ENCODE data around the gene AP5S1. TPM values are rescaled to one million over a fixed set of nuclear protein-coding genes. Genes with fewer than 3 reads are reported as not detected.

AP5S1 gene
- total RNA-seq, 1 donor from 2014 or later: 11.1 TPM

DNA sequence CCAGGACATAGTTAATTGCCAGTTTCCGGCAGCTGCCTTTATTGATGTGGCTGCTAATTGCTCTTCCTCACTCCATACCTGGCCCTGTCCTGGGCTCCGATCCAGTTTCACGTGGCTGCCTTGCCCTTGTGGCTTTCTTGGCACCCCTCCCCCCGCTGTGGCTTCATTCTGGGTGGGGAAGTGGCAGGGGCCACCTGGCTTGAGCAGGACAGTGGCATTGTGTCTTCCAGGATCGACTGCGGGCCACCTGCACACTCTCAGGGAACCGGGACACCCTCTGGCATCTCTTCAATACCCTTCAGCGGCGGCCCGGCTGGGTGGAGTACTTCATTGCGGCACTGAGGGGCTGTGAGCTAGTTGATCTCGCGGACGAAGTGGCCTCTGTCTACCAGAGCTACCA, 37.1 kb downstream of the AP5S1 start:
- no peak for ATAC-seq
- intact Hi-C loops (cut with DNase I): no loop called here

DNA sequence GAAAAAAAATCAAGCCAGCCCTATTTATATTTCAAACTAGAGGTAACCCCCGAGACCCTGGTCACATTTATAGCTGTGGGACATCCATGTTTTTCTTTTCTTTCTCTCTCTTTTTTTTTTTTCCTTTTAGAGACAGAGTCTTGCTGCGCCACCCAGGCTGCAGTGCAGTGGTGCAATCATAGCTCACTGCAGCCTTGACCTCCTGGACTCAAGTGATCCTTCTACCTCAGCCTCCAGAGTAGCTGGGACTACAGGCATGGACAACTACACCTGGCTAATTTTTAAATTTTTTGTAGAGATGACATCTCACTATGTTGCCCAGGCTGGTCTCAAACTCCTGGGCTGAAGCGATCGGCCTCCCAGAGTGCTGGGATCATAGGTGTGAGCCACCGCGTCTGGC, 38.3 kb downstream of the AP5S1 start:
- intact Hi-C loops (cut with DNase I): no loop called here
- no peak for DNase-seq

More for the DNA sequence above, 37.1 kb downstream of the AP5S1 start:
- H3K9me3 ChIP-seq: no peaks in the 10 kb centered on the region
- H3K4me1 ChIP-seq: peaks cover 15% of the 10 kb centered on the region
- H3K36me3 ChIP-seq: peaks cover 83% of the 10 kb centered on the region
- H3K4me3 ChIP-seq: no peak overlapping the region
- no peak overlapping the region for H3K27ac ChIP-seq
- no peak for DNase-seq
- no peaks in the 10 kb centered on the region for H3K27me3 ChIP-seq (ENCODE audit: low read depth)
- TF ChIP-seq, protein P1, sequence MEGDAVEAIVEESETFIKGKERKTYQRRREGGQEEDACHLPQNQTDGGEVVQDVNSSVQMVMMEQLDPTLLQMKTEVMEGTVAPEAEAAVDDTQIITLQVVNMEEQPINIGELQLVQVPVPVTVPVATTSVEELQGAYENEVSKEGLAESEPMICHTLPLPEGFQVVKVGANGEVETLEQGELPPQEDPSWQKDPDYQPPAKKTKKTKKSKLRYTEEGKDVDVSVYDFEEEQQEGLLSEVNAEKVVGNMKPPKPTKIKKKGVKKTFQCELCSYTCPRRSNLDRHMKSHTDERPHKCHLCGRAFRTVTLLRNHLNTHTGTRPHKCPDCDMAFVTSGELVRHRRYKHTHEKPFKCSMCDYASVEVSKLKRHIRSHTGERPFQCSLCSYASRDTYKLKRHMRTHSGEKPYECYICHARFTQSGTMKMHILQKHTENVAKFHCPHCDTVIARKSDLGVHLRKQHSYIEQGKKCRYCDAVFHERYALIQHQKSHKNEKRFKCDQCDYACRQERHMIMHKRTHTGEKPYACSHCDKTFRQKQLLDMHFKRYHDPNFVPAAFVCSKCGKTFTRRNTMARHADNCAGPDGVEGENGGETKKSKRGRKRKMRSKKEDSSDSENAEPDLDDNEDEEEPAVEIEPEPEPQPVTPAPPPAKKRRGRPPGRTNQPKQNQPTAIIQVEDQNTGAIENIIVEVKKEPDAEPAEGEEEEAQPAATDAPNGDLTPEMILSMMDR (IDR thresholded peaks at IDR 0.05): no peak

DNA sequence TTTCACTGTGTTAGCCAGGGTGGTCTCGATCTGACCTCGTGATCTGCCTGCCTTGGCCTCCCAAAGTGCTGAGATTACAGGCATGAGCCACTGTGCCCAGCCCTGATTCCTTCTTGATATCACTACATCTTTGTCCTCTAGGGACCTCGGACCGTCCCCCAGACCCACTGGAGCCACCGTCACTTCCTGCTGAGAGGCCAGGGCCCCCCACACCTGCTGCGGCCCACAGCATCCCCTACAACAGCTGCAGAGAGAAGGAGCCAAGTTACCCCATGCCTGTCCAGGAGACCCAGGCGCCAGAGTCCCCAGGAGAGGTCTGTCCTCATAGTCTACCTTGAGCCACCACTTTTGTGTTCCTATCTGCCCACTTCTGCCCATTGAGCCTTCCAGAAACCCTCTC, 40.8 kb downstream of the AP5S1 start:
- Histone ChIP-seq H3K27me3 (ENCODE audit: low read depth) (no peaks in the 10 kb centered on the region), H3K36me3 (peaks cover 100% of the 10 kb centered on the region), H3K27ac (no peak overlapping the region), H3K4me3 (no peak overlapping the region), H3K4me1 (no peaks in the 10 kb centered on the region), H3K9me3 (no peaks in the 10 kb centered on the region)
- TF ChIP-seq, protein P1 (IDR thresholded peaks at IDR 0.05): no peak
- no peak for DNase-seq
- no peak for ATAC-seq
- intact Hi-C loops (cut with DNase I): no loop called here

More for the DNA sequence above, 38.3 kb downstream of the AP5S1 start:
- TF ChIP-seq, protein P1 (IDR thresholded peaks at IDR 0.05): no peak
- no peak for ATAC-seq
- peaks cover 15% of the 10 kb centered on the region for H3K4me1 ChIP-seq
- no peak overlapping the region for H3K27ac ChIP-seq
- H3K36me3 ChIP-seq: peaks cover 95% of the 10 kb centered on the region
- H3K9me3 ChIP-seq: no peaks in the 10 kb centered on the region
- no peaks in the 10 kb centered on the region for H3K27me3 ChIP-seq (ENCODE audit: low read depth)
- H3K4me3 ChIP-seq: no peak overlapping the region

DNA sequence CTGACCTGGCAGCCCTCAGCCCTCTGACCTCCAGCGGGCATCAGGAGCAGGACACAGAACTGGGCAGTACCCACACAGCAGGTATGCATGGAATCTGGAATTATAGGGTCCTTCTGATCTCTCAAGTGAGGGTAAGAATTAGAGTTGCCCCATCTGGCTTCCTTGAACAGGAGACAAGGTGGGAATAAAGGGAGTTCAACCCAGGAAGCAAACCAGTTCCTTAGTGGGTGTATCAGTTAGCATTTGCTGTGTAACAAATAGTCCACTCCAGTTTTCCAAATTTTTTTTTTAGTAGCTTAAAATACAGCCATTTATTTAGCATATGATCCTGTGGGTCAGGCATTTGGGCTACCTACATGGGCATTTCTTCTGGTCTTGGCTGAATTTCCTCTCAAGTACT, 42.0 kb downstream of the AP5S1 start:
- TF ChIP-seq, protein P1 (IDR thresholded peaks at IDR 0.05): no peak
- no peak overlapping the region for H3K4me3 ChIP-seq
- H3K4me1 ChIP-seq: no peaks in the 10 kb centered on the region
- H3K27me3 ChIP-seq (ENCODE audit: low read depth): no peaks in the 10 kb centered on the region
- ATAC-seq: no peak
- H3K36me3 ChIP-seq: peaks cover 100% of the 10 kb centered on the region
- no peaks in the 10 kb centered on the region for H3K9me3 ChIP-seq
- intact Hi-C loops (cut with DNase I): no loop called here
- H3K27ac ChIP-seq: no peak overlapping the region
- no peak for DNase-seq

DNA sequence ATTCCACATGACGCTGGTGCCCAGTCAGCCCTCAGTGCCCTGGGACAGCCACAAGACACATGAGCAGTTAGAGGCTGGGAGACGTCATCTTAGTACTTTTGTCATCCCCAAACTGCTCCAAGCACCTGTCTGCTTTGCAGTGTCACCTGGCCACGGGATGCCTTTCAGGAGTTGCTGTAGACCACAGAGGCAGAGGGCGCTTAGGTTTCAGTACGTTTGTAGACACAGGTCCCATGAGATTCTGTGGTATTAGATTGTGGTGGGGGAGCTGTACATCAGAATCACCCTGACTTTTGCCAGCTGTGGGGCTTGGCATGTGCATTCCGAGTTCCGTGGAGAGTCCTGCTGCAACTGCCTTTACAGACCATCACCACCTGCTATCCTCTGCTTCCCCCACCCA, 43.0 kb downstream of the AP5S1 start:
- DNase-seq: no peak
- no peak overlapping the region for H3K4me3 ChIP-seq
- TF ChIP-seq, protein P1 (IDR thresholded peaks at IDR 0.05): no peak
- no peak for ATAC-seq
- intact Hi-C loops (cut with DNase I): no loop called here
- H3K36me3 ChIP-seq: peaks cover 100% of the 10 kb centered on the region
- no peaks in the 10 kb centered on the region for H3K27me3 ChIP-seq (ENCODE audit: low read depth)
- H3K9me3 ChIP-seq: no peaks in the 10 kb centered on the region
- no peak overlapping the region for H3K27ac ChIP-seq
- H3K4me1 ChIP-seq: no peaks in the 10 kb centered on the region

DNA sequence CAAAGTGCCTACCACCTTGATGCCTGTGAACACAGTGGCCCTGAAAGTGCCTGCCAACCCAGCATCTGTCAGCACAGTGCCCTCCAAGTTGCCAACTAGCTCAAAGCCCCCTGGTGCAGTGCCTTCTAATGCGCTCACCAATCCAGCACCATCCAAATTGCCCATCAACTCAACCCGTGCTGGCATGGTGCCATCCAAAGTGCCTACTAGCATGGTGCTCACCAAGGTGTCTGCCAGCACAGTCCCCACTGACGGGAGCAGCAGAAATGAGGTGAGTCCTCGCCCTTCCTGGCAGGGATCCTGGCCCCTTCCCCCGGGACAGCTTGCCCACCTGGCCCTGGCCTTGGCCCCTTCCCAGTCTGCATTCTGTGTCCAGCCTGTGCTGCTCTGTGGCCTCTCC, 44.2 kb downstream of the AP5S1 start:
- H3K36me3 ChIP-seq: peaks cover 99% of the 10 kb centered on the region
- ATAC-seq (peak in 1 of 2 donors; percentile 4), DNase-seq (no peak)
- H3K27ac ChIP-seq: no peak overlapping the region
- intact Hi-C loops (cut with DNase I): no loop called here
- no peaks in the 10 kb centered on the region for H3K27me3 ChIP-seq (ENCODE audit: low read depth)
- no peaks in the 10 kb centered on the region for H3K9me3 ChIP-seq
- no peaks in the 10 kb centered on the region for H3K4me1 ChIP-seq
- TF ChIP-seq, protein P1 (IDR thresholded peaks at IDR 0.05): no peak
- H3K4me3 ChIP-seq: no peak overlapping the region

All from lower lobe of right lung (tissue), 2 donors.